Natural killer cell (primary cell): Measurements from ENCODE around the gene KCNH1. TPM values are rescaled to one million over a fixed set of nuclear protein-coding genes. Genes with fewer than 3 reads are reported as not detected.

Experiments
- ATAC-seq, 3 donors: fragments of 150-1000 bp in 2 of 3; fragments of 200-7000 bp in 1 of 3; cut with Tn5 transposase; 1 replicate in 1 of 3; 2 replicates in 2 of 3; pipeline ENCODE4 v1.10.0; 2021; ENCODE audit warnings: mild to moderate bottlenecking in 2 of 3, moderate library complexity in 2 of 3
- DNase-seq, 2 donors: peaks; one replicate each; pipeline versions ENCODE4 v3.0.0 to v3.0.0-alpha.2; 2013 to 2021; ENCODE audit warnings: mixed read lengths in 1 of 2
- H3K27ac ChIP-seq: one replicate; pipeline ENCODE4 v1.5.1; 2013; ENCODE audit warnings: mild to moderate bottlenecking, low read length
- H3K27me3 ChIP-seq: one replicate; pipeline ENCODE4 v1.6.1; 2013; ENCODE audit warnings: low read length; ENCODE audit not compliant: control insufficient read depth, insufficient read depth
- H3K36me3 ChIP-seq: one replicate; pipeline ENCODE4 v1.6.1; 2013; ENCODE audit warnings: low read length; ENCODE audit not compliant: control insufficient read depth, insufficient read depth
- H3K4me1 ChIP-seq: one replicate; pipeline ENCODE4 v1.6.1; 2013; ENCODE audit warnings: low read length; ENCODE audit not compliant: control insufficient read depth, insufficient read depth
- H3K4me3 ChIP-seq: one replicate; pipeline ENCODE4 v1.5.1; 2013; ENCODE audit warnings: low read length
- H3K9me3 ChIP-seq: one replicate; pipeline ENCODE4 v1.6.1; 2013; ENCODE audit warnings: low read length; ENCODE audit not compliant: control insufficient read depth, insufficient read depth
- H3K27ac Mint-ChIP-seq, 2 donors: one replicate each; pipeline ENCODE4 v1.8.0; 2022; ENCODE audit warnings: mild to moderate bottlenecking in 2 of 2, mixed read lengths in 2 of 2, moderate library complexity in 1 of 2
- H3K27me3 Mint-ChIP-seq, 2 donors: one replicate each; pipeline ENCODE4 v1.8.0; 2022; ENCODE audit warnings: low read depth in 2 of 2, mixed read lengths in 2 of 2
- H3K36me3 Mint-ChIP-seq: one replicate; pipeline ENCODE4 v1.8.0; 2022; ENCODE audit warnings: mixed read lengths
- H3K4me1 Mint-ChIP-seq, 2 donors: one replicate each; pipeline ENCODE4 v1.8.0; 2022; ENCODE audit warnings: mixed read lengths in 2 of 2
- H3K4me3 Mint-ChIP-seq: one replicate; pipeline ENCODE4 v1.8.0; 2022; ENCODE audit warnings: mild to moderate bottlenecking, moderate library complexity, mixed read lengths
- H3K9me3 Mint-ChIP-seq, 2 donors: one replicate each; pipeline ENCODE4 v1.8.0; 2022; ENCODE audit warnings: mixed read lengths in 2 of 2
- WGBS: methylation state at CpG from one replicate; pipeline ENCODE4 v1.1.7; 2013; ENCODE audit warnings: missing lambda C conversion rate; ENCODE audit not compliant: insufficient coverage; 5-methylcytosine and 5-hydroxymethylcytosine counted together
- intact Hi-C: fragments of 100-400 bp; cut with micrococcal nuclease; formaldehyde crosslinking; loops from one replicate; pipeline ENCODE4 v1.14.2; 2022
- total RNA-seq, 4 donors: library from RNA; stranded (reverse); fragments of 120-200 nt in 1 of 4; gene quantifications; one replicate each; pipeline versions ENCODE4 v1.2.3 to v1.2.4, GENCODE V29; 2013 to 2022
- TF ChIP-seq, protein P1 (sequence below): fragments of 200-600 bp; IDR thresholded peaks from one replicate; pipeline ENCODE4 v1.8.0; 2022; ENCODE audit warnings: antibody characterized with exemption

The KCNH1 gene
- total RNA-seq, 3 donors from 2014 or later (not counting 1 experiment from before 2014, with no cell fraction given), result not detected

DNA sequence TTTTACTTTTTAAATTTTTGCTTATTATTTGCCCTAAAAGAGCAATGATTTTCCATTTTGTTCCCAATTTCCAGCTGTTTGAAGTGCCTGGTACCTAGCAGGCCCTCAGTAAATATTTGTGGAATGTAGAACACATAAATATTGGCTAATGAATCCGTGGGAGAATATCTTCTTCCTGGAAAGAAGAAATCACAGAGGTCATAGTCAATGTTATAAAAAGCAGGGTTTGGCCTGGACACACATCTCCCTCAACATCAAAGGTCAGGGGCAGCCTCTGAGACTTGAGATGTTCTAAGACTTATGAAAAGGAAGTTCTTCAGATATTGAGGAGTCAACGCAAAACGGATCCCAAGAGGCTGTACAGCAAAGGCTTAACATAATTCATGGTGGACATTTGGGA, 447.1 kb downstream of the KCNH1 start:
- DNase-seq, result no peak
- no peak overlapping the region for H3K27ac Mint-ChIP-seq
- H3K4me3 Mint-ChIP-seq, result no peak overlapping the region
- no peaks in the 10 kb centered on the region for H3K9me3 Mint-ChIP-seq
- Histone ChIP-seq H3K9me3 (no peaks in the 10 kb centered on the region), H3K27me3 (no peaks in the 10 kb centered on the region), H3K4me1 (peaks cover under 1% of the 10 kb centered on the region), H3K27ac (no peak overlapping the region), H3K4me3 (no peak overlapping the region), H3K36me3 (no peaks in the 10 kb centered on the region)
- 80% methylated on average over 2 of the region's 3 CpGs for WGBS
- no peaks in the 10 kb centered on the region for H3K27me3 Mint-ChIP-seq
- ATAC-seq, result no peak
- H3K36me3 Mint-ChIP-seq, result no peaks in the 10 kb centered on the region
- intact Hi-C loops, result no loop called here
- peaks cover 4% of the 10 kb centered on the region in 2 donors for H3K4me1 Mint-ChIP-seq
- TF ChIP-seq, protein P1, sequence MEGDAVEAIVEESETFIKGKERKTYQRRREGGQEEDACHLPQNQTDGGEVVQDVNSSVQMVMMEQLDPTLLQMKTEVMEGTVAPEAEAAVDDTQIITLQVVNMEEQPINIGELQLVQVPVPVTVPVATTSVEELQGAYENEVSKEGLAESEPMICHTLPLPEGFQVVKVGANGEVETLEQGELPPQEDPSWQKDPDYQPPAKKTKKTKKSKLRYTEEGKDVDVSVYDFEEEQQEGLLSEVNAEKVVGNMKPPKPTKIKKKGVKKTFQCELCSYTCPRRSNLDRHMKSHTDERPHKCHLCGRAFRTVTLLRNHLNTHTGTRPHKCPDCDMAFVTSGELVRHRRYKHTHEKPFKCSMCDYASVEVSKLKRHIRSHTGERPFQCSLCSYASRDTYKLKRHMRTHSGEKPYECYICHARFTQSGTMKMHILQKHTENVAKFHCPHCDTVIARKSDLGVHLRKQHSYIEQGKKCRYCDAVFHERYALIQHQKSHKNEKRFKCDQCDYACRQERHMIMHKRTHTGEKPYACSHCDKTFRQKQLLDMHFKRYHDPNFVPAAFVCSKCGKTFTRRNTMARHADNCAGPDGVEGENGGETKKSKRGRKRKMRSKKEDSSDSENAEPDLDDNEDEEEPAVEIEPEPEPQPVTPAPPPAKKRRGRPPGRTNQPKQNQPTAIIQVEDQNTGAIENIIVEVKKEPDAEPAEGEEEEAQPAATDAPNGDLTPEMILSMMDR, result no peak

DNA sequence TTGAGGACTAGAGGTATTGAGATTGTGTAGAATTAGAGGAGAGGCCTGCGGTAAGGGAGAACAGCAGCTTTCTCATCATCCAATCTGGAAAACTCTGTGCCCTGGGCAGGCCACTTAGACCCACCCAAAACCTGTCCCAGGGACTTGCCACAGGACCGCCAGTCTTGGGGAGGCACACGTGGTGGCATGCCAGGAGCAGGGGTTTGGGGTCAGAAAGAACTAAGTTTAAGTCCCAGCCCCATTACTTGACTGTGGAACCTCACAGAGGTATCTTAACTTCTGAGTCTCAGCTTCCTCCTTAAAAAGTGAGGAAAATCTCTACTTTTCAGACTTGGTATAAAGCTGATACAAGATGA, 448.7 kb downstream of the KCNH1 start:
- Mint-ChIP-seq H3K36me3 (no peaks in the 10 kb centered on the region), H3K4me1 (peaks cover 0 to 4% of the 10 kb centered on the region in 2 donors), H3K9me3 (no peaks in the 10 kb centered on the region), H3K27me3 (no peaks in the 10 kb centered on the region), H3K4me3 (no peak overlapping the region), H3K27ac (no peak overlapping the region)
- H3K27ac ChIP-seq, result no peak overlapping the region
- intact Hi-C loops, result no loop called here
- no peaks in the 10 kb centered on the region for H3K36me3 ChIP-seq
- H3K9me3 ChIP-seq, result no peaks in the 10 kb centered on the region
- H3K27me3 ChIP-seq, result no peaks in the 10 kb centered on the region
- TF ChIP-seq, protein P1, result no peak
- DNase-seq (no peak), ATAC-seq (no peak)
- WGBS, result 84% methylated on average over 3 of the region's 3 CpGs
- no peak overlapping the region for H3K4me3 ChIP-seq
- H3K4me1 ChIP-seq, result no peaks in the 10 kb centered on the region

DNA sequence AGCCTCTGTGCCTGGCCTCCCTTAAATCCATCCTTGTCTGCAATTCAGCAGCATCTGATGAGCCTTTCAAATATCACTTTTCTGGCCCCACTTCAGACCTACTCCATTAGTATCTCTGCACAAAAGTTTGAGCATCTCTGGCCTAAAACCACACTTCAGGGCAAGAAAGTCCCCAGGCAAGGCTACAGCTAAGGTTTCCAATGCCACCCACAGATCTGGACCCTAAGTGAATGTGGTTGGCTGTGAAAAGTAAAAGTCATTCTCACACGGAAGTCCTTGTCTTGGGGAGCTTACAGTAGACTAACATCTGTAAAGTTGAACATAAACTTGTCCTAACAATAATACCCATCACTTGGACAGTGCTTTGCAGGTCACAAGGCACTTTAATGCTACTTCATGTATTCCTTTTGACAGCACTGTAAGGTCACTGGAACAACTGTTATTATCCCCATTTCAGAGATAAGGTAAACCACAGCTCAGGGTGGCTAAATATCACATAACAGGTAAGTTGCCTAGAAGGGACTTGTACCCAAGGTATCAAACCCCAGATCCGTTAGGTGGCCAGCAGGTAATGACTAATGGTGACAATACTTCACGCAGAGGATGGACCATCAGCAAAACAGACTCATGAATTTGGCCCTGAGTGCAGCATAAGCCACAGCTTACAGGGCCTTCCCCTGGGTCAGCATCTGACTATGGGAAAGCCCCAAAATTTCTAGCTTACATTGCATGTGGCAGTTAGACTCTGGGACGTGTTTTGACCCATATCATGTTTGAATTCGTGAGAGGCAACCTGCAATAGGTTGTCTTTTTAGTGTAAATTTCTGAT, 449.3 kb downstream of the KCNH1 start:
- H3K36me3 ChIP-seq, result no peaks in the 10 kb centered on the region
- Mint-ChIP-seq H3K4me3 (no peak overlapping the region), H3K27ac (no peak overlapping the region), H3K36me3 (no peaks in the 10 kb centered on the region), H3K27me3 (no peaks in the 10 kb centered on the region), H3K4me1 (peaks cover 0 to 4% of the 10 kb centered on the region in 2 donors), H3K9me3 (no peaks in the 10 kb centered on the region)
- no peak for DNase-seq
- H3K27me3 ChIP-seq, result no peaks in the 10 kb centered on the region
- TF ChIP-seq, protein P1, result no peak
- H3K9me3 ChIP-seq, result no peaks in the 10 kb centered on the region
- no peaks in the 10 kb centered on the region for H3K4me1 ChIP-seq
- 44% methylated on average over 5 of the region's 5 CpGs for WGBS
- no peak overlapping the region for H3K27ac ChIP-seq
- ATAC-seq, result no peak
- no peak overlapping the region for H3K4me3 ChIP-seq
- intact Hi-C loops, result no loop called here
